ENCODE measurements around the gene PRLR. TPM values are rescaled to one million over a fixed set of nuclear protein-coding genes. Genes with fewer than 3 reads are reported as not detected.

The PRLR gene
- total RNA-seq, 1 experiment from 2014 or later: 2.5 TPM

GRCh38 chr5:35194635-35195471, 35.4 kb downstream of the PRLR start:
- no peak overlapping the region for H3K27ac Mint-ChIP-seq
- H3K4me3 Mint-ChIP-seq: no peak overlapping the region
- H3K27ac ChIP-seq (ENCODE audit: insufficient read length, low read depth, low read length): no peak overlapping the region
- H3K4me2 ChIP-seq (ENCODE audit: insufficient read depth, insufficient read length, low read length): no peak overlapping the region
- H2AK5ac ChIP-seq (ENCODE audit: insufficient read length, low read length): no peak overlapping the region
- no peak overlapping the region for H3K9ac ChIP-seq (ENCODE audit: extremely low read depth, insufficient read length, low read length)
- no peak overlapping the region for H4K91ac ChIP-seq (ENCODE audit: insufficient read length, low read depth, low read length)
- no peak overlapping the region for H2BK20ac ChIP-seq (ENCODE audit: low read depth, low read length, poor library complexity, severe bottlenecking)
- DNase-seq: no peak
- no peak overlapping the region for H4K8ac ChIP-seq (replicated peaks; ENCODE audit: insufficient read length, low read depth, low read length)
- peaks cover 0 to 3% of the 10 kb centered on the region in 2 experiments; a peak in 1 of 5 replicates for H3K9me3 Mint-ChIP-seq
- no peaks in the 10 kb centered on the region for H3K27me3 ChIP-seq (ENCODE audit: insufficient read depth, low read length)
- TF ChIP-seq CTCF (conservative IDR thresholded peaks at IDR 0.05): no peak
- no peaks in the 10 kb centered on the region for H3K79me2 ChIP-seq (ENCODE audit: insufficient read depth, low read length)
- WGBS (ENCODE audit: extremely low coverage, insufficient read length, low lambda C conversion rate): no CpG with 5 or more reads among the region's 12 CpGs
- no peak overlapping the region for H3K56ac ChIP-seq (ENCODE audit: insufficient read length, low read depth, low read length)
- H3K79me1 ChIP-seq (ENCODE audit: insufficient read depth, low read depth, low read length, poor library complexity, severe bottlenecking): no peaks in the 10 kb centered on the region
- no peak overlapping the region for H3K4ac ChIP-seq (ENCODE audit: low read depth, low read length)
- peaks cover 9% of the 10 kb centered on the region in 2 experiments for H3K4me1 Mint-ChIP-seq
- H2BK12ac ChIP-seq (ENCODE audit: insufficient read length, low read depth, low read length): no peak overlapping the region
- H2BK15ac ChIP-seq (ENCODE audit: low read depth, low read length): no peak overlapping the region
- H3K14ac ChIP-seq (ENCODE audit: insufficient read depth, low read length): no peak overlapping the region
- H2BK5ac ChIP-seq (ENCODE audit: insufficient read length, low read length): no peak overlapping the region
- H3K27me3 Mint-ChIP-seq (ENCODE audit: low read depth): peaks cover 2% of the 10 kb centered on the region
- no peaks in the 10 kb centered on the region; the same call in 1 of the 2 replicates for H3K4me1 ChIP-seq (ENCODE audit: insufficient read depth, low read length)
- H4K20me1 ChIP-seq (ENCODE audit: control insufficient read depth, insufficient read depth, insufficient read length): no peaks in the 10 kb centered on the region
- H3K23ac ChIP-seq (ENCODE audit: insufficient read length, low read depth, low read length): no peak overlapping the region
- H3K23me2 ChIP-seq (ENCODE audit: insufficient read length, low read depth, low read length, poor library complexity, severe bottlenecking): no peaks in the 10 kb centered on the region
- no peak overlapping the region for H2BK120ac ChIP-seq (ENCODE audit: low read depth, low read length, poor library complexity, severe bottlenecking)
- no peak overlapping the region for H2AFZ ChIP-seq (ENCODE audit: low read length)
- no peak overlapping the region for H3T11ph ChIP-seq (ENCODE audit: low read length)
- no peak overlapping the region for H4K5ac ChIP-seq (ENCODE audit: insufficient read length, low read depth, low read length)
- no peaks in the 10 kb centered on the region; a peak in 1 of 7 replicates for H3K36me3 Mint-ChIP-seq (ENCODE audit: insufficient read depth in 1 of 3, low read depth in 3 of 3)
- H3K18ac ChIP-seq (ENCODE audit: insufficient read length, low read depth, low read length): no peak overlapping the region
- no peaks in the 10 kb centered on the region for H3K9me3 ChIP-seq (ENCODE audit: control insufficient read depth, low read depth, low read length)
